HCT116 (cell line): Measurements from ENCODE around the gene UQCC2.
A peak's percentile ranks its signal among the peaks of the same experiment; 100 is the strongest.

Experiments
- ZNF274 ChIP-seq: fragments of 200-500 bp; sonication (Bioruptor generic); IDR thresholded peaks from 2 replicates; pipeline ENCODE4 v1.6.1; 2014; ENCODE audit warnings: mild to moderate bottlenecking, low read depth, low read length, inconsistent platforms
- TF ChIP-seq, protein P1 (sequence below): IDR thresholded peaks from 2 replicates; pipeline ENCODE4 v1.6.1; 2012
- TF ChIP-seq, protein P2 (sequence below), 3 experiments: fragments of 200-600 bp in 1 of 3; sonication (generic) in 1 of 3; IDR thresholded peaks in 2 of 3; conservative IDR thresholded peaks in 1 of 3; 2 replicates each; pipeline ENCODE4 v1.5.1; 2012 to 2017; ENCODE audit warnings: low read depth in 2 of 3, low read length in 2 of 3, antibody characterized with exemption in 1 of 3, borderline replicate concordance in 1 of 3, control low read depth in 1 of 3, mild to moderate bottlenecking in 1 of 3, mixed read lengths in 1 of 3, mixed run types in 1 of 3, moderate library complexity in 1 of 3; ENCODE audit not compliant: insufficient read depth in 1 of 3

DNA sequence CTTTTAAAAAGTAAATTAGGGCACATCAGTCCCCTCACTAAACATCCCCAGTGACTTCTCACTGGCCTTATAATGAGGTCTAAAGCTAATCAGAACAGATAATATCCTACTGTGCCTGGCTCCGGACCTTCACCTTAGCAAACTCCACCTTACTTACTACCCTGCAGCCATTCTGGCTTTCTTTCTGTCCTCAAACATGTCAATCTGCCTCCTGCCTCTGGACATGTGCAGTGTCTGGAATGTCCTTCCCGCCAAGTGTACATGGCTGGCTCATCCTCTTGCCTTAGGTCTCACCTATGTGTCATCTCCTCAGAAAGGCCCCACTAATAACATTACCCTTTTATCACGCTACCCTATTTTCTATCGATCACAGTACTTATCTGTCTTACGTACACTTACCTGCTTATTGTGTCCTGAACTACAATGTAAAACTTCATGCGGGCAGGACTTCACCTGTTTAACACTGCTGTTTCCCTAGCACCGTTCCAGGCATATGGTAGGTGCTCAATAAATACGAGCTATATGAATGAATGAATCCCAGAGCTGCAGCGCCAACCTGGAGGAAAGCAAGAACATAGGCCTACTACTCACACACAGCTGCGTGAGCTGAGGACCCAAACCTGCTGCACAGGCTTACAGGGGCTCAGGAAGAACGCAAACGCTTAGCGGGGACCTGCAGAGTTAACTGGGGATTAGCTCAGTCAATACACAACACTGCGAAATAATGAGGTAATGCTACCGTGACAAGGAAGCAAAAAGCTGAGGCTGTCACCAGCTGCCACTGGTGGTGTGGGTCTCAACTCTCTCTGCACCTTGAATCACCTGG lies 991 bp downstream of the UQCC2 start:
- TF ChIP-seq ZNF274, result no peak
- TF ChIP-seq, protein P1, sequence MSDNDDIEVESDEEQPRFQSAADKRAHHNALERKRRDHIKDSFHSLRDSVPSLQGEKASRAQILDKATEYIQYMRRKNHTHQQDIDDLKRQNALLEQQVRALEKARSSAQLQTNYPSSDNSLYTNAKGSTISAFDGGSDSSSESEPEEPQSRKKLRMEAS, result peak; percentile 52; the same call in 1 of the 2 replicates
- TF ChIP-seq, protein P2, sequence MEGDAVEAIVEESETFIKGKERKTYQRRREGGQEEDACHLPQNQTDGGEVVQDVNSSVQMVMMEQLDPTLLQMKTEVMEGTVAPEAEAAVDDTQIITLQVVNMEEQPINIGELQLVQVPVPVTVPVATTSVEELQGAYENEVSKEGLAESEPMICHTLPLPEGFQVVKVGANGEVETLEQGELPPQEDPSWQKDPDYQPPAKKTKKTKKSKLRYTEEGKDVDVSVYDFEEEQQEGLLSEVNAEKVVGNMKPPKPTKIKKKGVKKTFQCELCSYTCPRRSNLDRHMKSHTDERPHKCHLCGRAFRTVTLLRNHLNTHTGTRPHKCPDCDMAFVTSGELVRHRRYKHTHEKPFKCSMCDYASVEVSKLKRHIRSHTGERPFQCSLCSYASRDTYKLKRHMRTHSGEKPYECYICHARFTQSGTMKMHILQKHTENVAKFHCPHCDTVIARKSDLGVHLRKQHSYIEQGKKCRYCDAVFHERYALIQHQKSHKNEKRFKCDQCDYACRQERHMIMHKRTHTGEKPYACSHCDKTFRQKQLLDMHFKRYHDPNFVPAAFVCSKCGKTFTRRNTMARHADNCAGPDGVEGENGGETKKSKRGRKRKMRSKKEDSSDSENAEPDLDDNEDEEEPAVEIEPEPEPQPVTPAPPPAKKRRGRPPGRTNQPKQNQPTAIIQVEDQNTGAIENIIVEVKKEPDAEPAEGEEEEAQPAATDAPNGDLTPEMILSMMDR (IDR thresholded peaks at IDR 0.05 in 2 of 3, conservative IDR thresholded peaks at IDR 0.05 in 1 of 3; ENCODE audit: borderline replicate concordance in 1 of 3, insufficient read depth in 1 of 3, low read depth in 2 of 3, low read length in 2 of 3), result no peak
